Cardiac septum (tissue), 1 donor: ENCODE data around the gene TGFB1I1. TPM values are rescaled to one million over a fixed set of nuclear protein-coding genes. Genes with fewer than 3 reads are reported as not detected.

Experiments used
- DNase-seq: peaks from one replicate; pipeline ENCODE4 v3.0.0-alpha.2; 2020; ENCODE audit warnings: low spot score
- intact Hi-C: fragments of 100-400 bp; cut with DNase I; formaldehyde crosslinking; loops from one replicate; pipeline ENCODE4 v1.14.0; 2022
- total RNA-seq: library from RNA; stranded (reverse); fragmentation: NEBNext Ultra II Directional; extraction: Animal tissue kit (Norgen Biotek cat#: 25700); gene quantifications from one replicate; pipeline ENCODE4 v1.2.1, GENCODE V29; 2021
- donor health status: DM: no; HTN: no; CAD: no.

Gene TGFB1I1
- total RNA-seq, 1 donor from 2014 or later, result 57.8 TPM

DNA sequence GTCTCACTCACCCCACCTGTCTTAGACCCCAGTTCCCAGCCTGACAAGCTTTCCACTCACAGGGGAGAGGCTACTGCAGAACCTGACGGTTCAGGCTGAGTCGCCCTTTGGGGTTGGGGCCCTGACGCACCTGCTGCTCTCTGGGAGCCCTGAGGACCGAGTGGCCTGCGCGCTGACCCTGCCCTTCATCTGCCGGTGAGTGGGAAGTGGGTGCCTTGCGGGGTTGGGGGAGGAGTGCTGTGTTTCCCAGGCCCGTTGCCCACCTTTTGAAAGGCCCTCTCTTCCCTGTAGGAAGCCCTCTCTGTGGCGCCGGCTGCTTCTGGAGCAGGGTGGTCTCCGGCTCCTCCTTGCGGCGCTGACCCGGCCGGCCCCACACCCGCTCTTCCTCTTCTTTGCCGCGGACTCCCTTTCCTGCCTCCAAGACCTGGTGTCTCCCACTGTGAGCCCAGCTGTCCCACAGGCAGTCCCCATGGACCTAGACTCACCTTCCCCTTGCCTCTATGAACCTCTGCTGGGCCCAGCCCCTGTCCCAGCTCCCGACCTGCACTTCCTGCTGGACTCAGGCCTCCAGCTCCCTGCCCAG is 6.1 kb upstream of the TGFB1I1 start:
- DNase-seq, result no peak
- intact Hi-C loops, result no loop called here

DNA sequence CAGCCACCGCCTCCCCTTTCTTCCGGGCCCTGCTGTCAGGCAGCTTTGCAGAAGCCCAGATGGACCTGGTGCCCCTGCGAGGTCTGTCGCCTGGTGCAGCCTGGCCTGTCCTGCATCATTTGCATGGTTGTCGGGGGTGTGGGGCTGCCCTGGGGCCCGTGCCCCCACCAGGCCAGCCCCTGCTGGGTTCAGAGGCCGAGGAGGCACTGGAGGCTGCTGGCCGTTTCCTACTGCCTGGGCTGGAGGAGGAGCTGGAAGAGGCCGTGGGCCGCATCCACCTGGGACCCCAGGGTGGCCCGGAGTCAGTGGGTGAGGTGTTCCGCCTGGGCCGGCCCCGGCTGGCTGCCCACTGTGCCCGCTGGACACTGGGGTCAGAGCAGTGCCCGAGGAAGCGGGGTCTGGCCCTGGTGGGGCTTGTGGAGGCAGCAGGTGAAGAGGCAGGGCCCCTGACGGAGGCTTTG is 5.5 kb upstream of the TGFB1I1 start:
- intact Hi-C loops, result no loop called here
- no peak for DNase-seq

DNA sequence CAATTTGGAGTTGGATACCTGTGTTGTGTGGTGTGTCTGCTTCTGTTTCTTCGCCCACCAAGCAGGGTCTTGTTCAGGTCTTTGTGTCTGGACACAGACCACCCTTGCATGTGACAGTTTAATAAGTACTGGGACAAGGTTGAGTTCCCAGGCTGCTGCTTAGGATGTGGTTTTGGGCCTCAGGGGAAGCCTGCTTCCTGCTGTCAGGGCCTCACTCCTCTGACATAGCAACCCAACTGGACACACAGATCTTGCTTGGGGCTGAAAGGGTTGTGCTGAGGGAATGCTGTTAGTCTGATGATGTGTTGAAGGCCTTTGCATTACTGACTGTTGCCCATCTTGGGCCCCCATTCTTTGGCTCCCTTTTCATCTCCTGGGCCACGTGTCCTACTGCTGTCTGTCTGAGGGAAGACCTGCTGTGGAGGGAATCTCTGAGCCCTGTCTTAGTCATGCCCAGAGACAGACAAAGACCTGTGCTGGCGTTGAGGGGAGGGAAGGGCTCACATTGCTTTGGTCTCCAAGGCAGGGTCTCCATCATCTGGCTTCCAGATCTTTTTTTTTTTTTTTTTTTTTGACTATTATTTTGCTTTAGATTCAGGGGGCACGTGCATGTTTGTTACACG is 4.7 kb upstream of the TGFB1I1 start:
- intact Hi-C loops, result no loop called here
- DNase-seq, result no peak

DNA sequence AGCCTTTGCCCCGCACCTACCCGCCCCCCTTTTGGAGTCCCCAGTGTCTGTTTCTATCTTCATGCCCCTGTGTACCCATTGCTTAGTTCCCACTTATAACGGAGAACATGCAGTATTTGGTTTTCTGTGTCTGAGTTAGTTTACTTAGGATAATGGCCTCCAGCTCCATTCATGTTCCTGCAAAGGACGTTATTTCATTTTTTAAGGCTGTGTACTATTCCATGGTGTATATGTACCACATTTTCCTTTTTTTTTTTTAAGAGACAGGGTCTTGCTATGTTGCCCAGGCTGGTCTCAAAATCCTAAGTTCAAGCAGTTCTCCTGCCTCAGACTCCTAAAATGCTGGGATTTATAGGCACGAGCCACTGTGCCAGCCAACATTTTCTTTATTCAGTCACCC is 4.1 kb upstream of the TGFB1I1 start:
- no peak for DNase-seq
- intact Hi-C loops, result no loop called here

DNA sequence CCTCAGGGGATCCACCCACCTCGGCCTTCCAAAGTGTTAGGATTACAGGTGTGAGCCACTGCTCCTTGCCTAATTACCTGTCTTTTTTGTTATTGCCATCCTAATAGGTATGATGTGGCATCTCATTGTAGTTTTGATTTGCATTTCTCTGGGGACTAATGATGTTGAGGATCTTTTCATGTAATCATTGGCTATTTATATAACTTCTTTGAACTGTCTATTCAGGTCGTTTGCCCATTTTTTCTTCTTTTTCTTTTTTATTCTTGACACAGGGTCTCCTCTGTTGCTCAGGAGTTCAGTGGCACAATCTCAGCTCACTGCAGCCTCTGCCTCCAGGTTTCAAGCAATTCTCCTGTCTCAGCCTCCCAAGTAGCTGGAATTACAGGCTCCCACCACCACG is 1.3 kb upstream of the TGFB1I1 start:
- DNase-seq, result no peak
- intact Hi-C loops, result no loop called here

DNA sequence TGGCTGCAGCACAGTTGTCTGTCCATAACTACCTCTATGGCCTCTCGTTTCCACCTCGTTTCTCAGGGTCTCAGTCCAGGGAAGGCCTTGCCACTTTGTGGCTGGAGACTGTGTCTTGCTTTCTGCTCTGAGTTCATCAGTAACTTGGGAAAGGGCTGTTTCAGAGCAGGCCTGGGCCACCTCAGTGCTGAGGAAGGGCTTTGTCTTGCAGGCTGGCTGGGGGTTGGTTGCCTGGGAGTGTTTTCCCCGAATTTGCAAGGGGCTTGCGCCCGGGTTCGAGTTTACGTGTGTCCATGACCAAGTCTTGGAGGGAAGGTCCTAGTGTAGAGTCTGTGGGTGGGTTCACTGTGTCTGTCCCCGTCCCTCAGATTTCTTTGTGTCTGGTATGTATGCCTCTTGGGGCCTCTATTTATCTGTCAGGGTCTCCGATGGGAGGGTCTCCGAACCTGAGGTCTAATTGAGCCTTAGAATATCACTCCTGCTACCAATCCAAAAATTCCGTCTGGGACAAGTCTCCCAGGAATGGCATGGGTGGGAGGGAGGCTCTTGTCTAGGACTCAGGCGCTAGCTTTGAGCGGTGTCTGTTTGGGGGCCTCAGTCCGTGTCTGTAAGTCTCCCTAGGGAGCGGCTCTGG is 594 bp upstream of the TGFB1I1 start:
- intact Hi-C loops, result no loop called here
- no peak for DNase-seq

DNA sequence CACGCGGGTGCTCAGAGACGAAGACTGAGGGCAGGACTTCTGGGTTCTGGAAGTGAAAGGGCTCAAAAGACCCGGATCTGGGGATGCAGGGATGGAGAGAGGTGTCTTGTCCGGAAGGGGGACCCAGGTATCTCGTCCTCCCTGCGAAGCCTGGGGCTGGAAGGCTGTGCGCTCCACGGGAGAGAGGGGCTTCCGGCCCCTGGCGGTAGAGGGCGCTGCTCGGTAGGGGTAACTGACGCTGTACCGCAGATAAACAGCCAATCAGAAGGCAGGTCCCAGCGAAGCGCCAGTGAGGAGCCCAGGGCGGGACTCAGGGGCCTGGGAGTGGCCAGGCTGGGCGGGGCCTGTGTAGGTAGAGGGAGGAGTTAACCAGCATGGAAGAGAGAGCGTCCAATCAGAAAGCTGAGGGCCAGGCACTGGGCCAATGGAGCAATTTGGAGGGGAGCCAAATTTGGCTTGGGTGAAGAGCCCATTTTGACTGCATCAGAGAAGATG is 804 bp downstream of the TGFB1I1 start:
- peak; percentile 94 for DNase-seq
- intact Hi-C loops, result no loop called here

DNA sequence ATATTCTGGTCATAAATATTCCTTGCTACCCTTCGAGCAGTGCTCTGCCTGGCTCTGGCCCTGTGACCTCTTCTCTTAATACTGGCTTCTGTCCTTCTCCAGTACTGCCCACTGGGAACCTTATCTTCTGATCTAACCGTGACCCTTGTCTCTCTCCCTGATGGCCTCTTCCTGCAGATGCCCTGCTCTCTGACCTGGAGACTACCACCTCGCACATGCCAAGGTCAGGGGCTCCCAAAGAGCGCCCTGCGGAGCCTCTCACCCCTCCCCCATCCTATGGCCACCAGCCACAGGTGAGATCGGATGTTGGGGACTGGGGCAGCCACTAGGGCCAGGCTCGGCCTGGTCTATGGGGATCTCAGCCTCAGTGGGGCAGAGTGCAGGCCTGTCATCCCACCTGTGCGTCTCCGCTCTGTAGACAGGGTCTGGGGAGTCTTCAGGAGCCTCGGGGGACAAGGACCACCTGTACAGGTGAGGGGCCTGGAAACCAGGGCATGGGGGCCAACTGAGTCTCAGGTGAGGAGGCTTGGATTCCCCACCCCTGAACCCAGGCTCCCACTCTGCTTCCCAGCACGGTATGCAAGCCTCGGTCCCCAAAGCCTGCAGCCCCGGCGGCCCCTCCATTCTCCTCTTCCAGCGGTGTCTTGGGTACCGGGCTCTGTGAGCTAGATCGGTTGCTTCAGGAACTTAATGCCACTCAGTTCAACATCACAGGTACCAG is 1.5 kb downstream of the TGFB1I1 start:
- no peak for DNase-seq
- intact Hi-C loops, result no loop called here

DNA sequence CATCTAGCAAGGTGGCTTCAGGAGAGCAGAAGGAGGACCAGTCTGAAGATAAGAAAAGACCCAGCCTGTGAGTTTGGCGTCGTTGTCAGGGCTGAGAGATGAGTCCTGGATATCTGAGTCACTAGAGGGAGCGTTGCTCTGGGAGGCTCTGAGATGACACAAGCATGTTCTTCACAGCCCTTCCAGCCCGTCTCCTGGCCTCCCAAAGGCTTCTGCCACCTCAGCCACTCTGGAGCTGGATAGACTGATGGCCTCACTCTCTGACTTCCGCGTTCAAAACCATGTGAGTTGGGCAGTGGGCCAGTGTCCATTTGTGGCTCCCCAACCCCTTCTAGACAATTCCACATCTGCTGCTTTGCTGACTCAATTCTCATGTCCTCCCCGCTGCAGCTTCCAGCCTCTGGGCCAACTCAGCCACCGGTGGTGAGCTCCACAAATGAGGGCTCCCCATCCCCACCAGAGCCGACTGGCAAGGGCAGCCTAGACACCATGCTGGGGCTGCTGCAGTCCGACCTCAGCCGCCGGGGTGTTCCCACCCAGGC is 2.3 kb downstream of the TGFB1I1 start:
- no peak for DNase-seq
- intact Hi-C loops, result loop anchor here (2.0 kb wide), 1 partner anchor 35 kb away; the partner anchor contains the start of gene RUSF1

DNA sequence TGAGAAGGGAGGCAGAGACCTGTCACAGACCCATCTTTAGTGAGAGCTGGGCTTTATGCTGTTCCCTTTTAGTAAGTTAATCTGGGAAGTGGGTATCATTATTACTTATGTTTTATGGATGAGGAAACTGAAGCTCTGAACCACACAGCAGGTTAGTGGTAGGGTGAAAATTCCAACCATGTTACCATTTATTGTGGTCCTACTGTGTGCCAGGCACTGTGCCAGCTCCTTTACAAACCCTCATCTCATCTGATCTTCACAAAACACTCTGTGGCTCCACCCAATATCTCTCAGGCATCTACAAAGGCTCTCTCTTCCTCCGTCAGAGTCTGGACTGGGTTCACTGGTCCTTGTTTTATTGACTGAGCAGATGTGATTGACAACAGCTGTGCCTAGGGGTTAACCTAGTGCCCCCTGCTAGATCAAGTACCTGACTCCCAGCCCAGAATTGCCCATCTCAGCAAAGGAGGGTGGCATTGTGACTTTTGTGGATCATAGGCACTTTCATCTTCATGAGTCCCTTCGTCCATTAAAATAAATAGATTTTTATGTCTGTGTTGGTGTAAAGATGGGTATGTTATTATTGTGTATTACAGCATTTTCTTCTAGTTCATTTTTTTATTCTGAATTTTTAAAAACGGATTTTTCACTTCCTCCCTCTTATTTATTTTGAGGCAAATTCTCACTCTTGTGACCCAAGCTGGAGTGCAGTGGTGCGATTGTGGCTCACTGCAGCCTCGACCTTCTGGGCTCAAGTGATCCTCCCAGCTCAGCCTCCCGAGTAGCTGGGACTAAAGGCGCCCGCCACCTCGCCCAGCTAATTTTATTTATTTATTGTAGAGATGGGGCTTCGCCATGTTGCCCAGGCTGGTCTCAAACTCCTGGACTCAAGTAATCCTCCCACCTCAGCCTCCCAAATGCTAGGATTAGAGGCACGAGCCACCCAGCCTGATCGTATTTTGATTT is 3.1 kb downstream of the TGFB1I1 start:
- no peak for DNase-seq
- intact Hi-C loops, result loop anchor here (2.0 kb wide), 1 partner anchor 34 kb away; the partner anchor contains the start of gene RUSF1

DNA sequence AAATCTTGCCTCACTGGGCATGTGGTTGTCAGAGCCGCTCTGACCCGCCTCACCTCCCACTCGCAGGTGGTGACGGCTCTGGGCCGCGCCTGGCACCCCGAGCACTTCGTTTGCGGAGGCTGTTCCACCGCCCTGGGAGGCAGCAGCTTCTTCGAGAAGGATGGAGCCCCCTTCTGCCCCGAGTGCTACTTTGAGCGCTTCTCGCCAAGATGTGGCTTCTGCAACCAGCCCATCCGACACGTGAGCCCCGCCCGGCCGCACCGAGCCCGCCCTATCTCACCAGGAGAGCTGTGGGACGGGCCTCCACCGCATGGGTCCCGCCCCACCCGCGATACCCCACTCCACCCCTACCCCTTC is 4.0 kb downstream of the TGFB1I1 start:
- DNase-seq, result no peak
- intact Hi-C loops, result loop anchor here (2.0 kb wide), 1 partner anchor 33 kb away; the partner anchor contains the start of gene RUSF1

DNA sequence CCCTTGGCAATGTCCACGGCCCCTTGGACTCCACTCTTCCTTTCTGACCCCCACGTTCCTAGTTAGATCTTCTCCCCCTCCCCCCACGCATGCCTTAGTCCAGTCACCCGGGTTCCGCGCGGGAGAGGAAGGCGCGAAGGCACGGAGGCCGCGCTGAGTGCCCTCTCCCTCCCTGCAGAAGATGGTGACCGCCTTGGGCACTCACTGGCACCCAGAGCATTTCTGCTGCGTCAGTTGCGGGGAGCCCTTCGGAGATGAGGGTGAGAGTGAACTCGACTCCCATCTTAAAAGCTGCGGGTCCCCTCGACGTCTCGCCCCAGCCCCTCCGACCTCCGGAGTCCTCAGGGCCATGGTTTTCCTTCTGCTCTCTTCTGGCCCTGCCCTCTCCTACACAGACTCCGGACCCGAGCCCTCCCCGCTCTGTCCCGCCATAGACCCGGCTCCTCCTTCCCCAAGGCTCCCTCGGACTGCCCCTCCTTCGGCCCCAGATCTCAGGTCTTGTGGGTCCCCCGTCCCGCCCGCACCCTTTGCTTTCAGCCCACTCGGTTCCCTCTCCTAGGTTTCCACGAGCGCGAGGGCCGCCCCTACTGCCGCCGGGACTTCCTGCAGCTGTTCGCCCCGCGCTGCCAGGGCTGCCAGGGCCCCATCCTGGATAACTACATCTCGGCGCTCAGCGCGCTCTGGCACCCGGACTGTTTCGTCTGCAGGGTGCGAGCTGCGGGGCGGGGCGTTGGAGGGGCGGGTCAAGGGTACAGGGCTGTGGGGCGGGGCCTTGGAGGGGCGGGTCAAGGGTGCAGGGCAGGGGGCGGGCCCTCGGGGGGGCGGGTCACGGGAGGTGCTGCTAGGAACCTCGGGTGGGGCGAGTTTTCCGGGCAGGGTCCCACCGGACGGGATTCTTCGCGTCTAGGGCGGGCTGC is 4.6 kb downstream of the TGFB1I1 start:
- DNase-seq, result peak; percentile 92
- intact Hi-C loops, result no loop called here

DNA sequence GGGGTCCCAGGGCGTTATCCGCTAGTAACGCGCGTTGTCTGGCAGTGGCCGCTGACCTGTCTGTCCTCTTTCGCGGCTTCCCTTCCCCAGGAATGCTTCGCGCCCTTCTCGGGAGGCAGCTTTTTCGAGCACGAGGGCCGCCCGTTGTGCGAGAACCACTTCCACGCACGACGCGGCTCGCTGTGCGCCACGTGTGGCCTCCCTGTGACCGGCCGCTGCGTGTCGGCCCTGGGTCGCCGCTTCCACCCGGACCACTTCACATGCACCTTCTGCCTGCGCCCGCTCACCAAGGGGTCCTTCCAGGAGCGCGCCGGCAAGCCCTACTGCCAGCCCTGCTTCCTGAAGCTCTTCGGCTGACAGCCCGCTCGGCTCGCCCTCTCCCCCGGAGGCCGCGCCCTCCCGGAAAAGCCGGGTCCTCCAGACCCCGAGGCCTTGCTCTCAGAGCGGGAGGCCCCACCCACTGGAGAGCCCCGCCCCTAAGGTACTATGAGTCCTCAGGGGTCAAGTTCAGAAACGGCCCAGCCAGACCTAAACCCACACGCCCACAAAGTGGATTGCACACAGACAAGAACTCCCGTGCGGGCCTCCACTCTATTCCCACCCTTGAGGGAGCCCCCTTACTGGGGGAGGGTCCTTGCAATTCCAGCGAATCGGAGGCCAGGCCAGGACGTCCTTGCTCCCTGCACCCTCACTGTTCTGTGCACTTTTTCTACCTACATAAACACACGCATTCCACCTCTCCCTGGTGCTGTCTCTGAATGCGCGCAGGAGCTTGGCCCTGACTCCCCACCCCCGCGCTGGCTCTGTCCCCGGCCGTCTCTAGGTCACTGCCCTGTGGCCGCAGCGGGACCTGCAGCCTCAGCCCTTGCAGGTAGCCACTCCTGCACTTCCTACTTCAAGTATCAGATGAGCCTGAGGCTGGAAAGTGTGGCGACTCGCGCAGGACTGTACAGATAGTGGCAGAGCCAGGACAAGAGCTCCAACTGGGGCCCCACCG is 5.6 kb downstream of the TGFB1I1 start:
- intact Hi-C loops, result no loop called here
- no peak for DNase-seq

DNA sequence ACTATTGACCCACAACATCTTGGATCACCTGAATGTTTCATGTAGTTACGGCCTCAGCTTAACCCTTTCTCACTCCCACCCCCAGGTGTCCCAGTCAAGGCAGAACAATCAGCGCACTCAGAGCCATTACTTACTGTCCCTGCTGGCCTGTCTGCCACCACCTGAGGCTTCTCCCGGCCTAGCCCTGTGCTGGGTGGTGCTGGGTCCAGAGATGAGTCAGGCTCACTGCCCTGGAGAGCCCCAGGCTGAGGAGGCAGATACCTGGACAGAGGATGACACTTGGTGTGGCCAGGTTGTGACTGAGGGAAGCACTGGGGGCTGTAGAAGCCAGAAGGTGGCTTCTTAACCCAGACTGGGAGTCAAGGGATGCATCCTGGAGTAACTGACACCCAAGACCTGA is 7.0 kb downstream of the TGFB1I1 start:
- DNase-seq, result no peak
- intact Hi-C loops, result no loop called here

DNA sequence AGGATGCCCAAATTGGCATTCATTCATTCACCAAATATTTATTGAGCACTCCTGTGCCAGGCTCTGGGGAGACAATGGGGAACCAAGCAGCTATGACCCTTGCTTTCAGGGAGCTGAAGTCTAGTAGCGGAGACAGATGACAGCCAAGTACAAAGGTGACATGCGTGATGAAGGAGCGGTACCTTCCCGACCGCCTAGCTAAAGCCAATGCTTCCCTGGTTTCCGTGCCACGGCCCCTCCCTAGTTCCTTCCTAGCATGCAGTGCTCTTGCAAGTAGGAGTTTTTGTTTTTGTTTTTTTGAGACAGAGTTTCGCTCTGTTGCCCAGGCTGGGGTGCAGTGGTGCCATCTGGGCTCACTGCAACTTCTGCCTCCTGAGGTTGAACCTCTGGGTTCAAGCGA is 7.8 kb downstream of the TGFB1I1 start:
- intact Hi-C loops, result no loop called here
- no peak for DNase-seq

DNA sequence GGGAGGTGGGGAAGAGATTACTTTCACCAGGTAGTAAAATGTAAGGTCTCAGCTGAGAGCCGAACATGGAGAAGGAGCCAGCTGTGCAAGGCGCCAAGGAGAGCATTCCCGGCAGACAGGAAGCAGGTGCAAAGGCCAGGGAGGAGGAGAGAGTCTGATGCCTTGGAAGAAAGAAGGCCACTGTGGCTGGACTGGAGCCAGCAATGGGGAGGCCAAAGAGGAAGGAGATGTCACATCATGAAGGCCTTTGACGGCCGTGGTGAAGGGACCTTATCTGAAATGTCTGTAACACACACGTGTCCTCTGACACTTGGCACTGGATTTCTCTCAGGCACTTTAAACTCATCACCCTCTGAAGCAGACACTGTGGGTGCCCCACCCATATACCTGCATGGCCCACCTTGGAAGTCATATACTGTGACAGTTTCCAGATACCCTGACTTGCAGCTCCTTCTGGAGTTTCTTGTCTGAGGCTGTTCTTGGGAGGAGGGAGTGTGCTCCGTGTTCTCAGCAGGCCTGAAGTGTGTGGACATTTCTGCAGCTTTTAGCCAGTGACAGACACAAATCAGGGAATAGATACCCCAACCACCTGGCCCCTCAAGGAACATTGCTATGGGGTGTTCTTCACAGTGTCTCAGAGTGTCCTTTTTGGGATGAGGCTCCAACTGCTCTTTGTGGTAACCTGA is 9.0 kb downstream of the TGFB1I1 start:
- intact Hi-C loops, result no loop called here
- no peak for DNase-seq
